Endothelial cell of umbilical vein (primary cell): ENCODE measurements around the gene MPIG6B. TPM values are rescaled to one million over a fixed set of nuclear protein-coding genes. Genes with fewer than 3 reads are reported as not detected.

Source experiments
- BruUV-seq: library from RNA; stranded (reverse); fragments of 400-500 nt; replicated peaks from 2 replicates; lab custom pipeline; 2021; lab: Mats Ljungman, UMichigan
- CTCF ChIA-PET: fragments of 300-600, 350-600 bp; sonication (Branson Sonifier 250); formaldehyde crosslinking; loops from one replicate; lab custom pipeline; 2021; ENCODE audit warnings: antibody characterized with exemption, inconsistent platforms; lab: Charles Lee
- POLR2A ChIA-PET: fragments of 300-600, 350-600 bp; sonication (Branson Sonifier 250); formaldehyde crosslinking; loops from one replicate; lab custom pipeline; 2021; ENCODE audit warnings: antibody characterized with exemption, inconsistent platforms; lab: Charles Lee
- DNase-seq: peaks from one replicate; pipeline ENCODE4 v3.0.0-alpha.2; 2011; ENCODE audit warnings: low read depth, low spot score
- FAIRE-seq: peaks from 2 replicates; lab custom pipeline; 2011; peaks lifted over from hg19 to GRCh38; lab: Jason Lieb, UNC
- H2AFZ ChIP-seq: 2 replicates; pipeline ENCODE4 v1.6.0; 2012; ENCODE audit warnings: low read depth, low read length, control low read depth, inconsistent platforms
- H3K27ac ChIP-seq: 2 replicates; pipeline ENCODE4 v1.5.1; 2011; ENCODE audit warnings: low read depth, mild to moderate bottlenecking, control low read depth, low read length, moderate library complexity; ENCODE audit not compliant: insufficient read depth
- H3K27me3 ChIP-seq, 2 experiments: 2 replicates each; pipeline versions ENCODE4 v1.6.0 to v1.6.1; 2011; ENCODE audit warnings: low read length in 2 of 2, mixed read lengths in 1 of 2; ENCODE audit not compliant: control insufficient read depth in 2 of 2, insufficient read depth in 2 of 2
- H3K36me3 ChIP-seq, 2 experiments: 2 replicates in 1 of 2; 3 replicates in 1 of 2; pipeline ENCODE4 v1.5.1; 2011; ENCODE audit warnings: low read length in 2 of 2, mild to moderate bottlenecking in 1 of 2, moderate library complexity in 1 of 2; ENCODE audit not compliant: control insufficient read depth in 2 of 2, insufficient read depth in 2 of 2; ENCODE audit errors: extremely low read depth in 1 of 2
- H3K4me1 ChIP-seq: 3 replicates; pipeline ENCODE4 v1.5.1; 2011; ENCODE audit warnings: mild to moderate bottlenecking, low read length; ENCODE audit not compliant: control insufficient read depth, insufficient read depth; ENCODE audit errors: extremely low read depth
- H3K4me2 ChIP-seq: 2 replicates; pipeline ENCODE4 v1.6.1; 2011; ENCODE audit warnings: low read length, control low read depth, mixed read lengths; ENCODE audit not compliant: insufficient read depth
- H3K4me3 ChIP-seq, 3 experiments: fragments of 200-600 bp in 1 of 3; sonication (generic), shearing (Covaris generic) in 1 of 3; replicated peaks in 1 of 3; 2 replicates each; pipeline ENCODE4 v1.5.1; 2011 to 2016; ENCODE audit warnings: control low read depth in 3 of 3, low read length in 3 of 3, mild to moderate bottlenecking in 2 of 3, inconsistent platforms in 1 of 3, low read depth in 1 of 3, moderate library complexity in 1 of 3; ENCODE audit not compliant: insufficient read depth in 1 of 3
- H3K79me2 ChIP-seq: 2 replicates; pipeline ENCODE4 v1.6.0; 2012; ENCODE audit warnings: low read length, inconsistent platforms; ENCODE audit not compliant: control insufficient read depth, insufficient read depth
- H3K9ac ChIP-seq: replicated peaks from 2 replicates; pipeline ENCODE3; 2011; ENCODE audit warnings: low read length, control low read depth; ENCODE audit not compliant: insufficient read depth; ENCODE audit errors: extremely low read depth
- H3K9me1 ChIP-seq: replicated peaks from 3 replicates; pipeline ENCODE4 v1.6.0; 2011; ENCODE audit warnings: mild to moderate bottlenecking, low read length; ENCODE audit not compliant: control insufficient read depth, insufficient read depth; ENCODE audit errors: extremely low read depth
- H3K9me3 ChIP-seq: replicated peaks from 2 replicates; pipeline ENCODE4 v1.5.1; 2012; ENCODE audit warnings: low read length, inconsistent platforms; ENCODE audit not compliant: control insufficient read depth, insufficient read depth
- H4K20me1 ChIP-seq: replicated peaks from 2 replicates; pipeline ENCODE3; 2011; ENCODE audit warnings: mild to moderate bottlenecking, low read length; ENCODE audit not compliant: control insufficient read depth, insufficient read depth; ENCODE audit errors: extremely low read depth
- CTCF ChIP-seq, 2 donors: IDR thresholded peaks; 1 replicate in 1 of 2; 2 replicates in 1 of 2; pipeline ENCODE4 v1.5.1; 2011; ENCODE audit warnings: low read length in 2 of 2, mild to moderate bottlenecking in 2 of 2, moderate library complexity in 2 of 2, control low read depth in 1 of 2, inconsistent platforms in 1 of 2, low read depth in 1 of 2; ENCODE audit not compliant: insufficient read depth in 1 of 2; ENCODE audit errors: extremely low read depth in 1 of 2
- FOS ChIP-seq: IDR thresholded peaks from 2 replicates; pipeline ENCODE4 v1.6.1; 2011; ENCODE audit warnings: mild to moderate bottlenecking, low read length, moderate library complexity, borderline replicate concordance; ENCODE audit not compliant: insufficient read depth
- GATA2 ChIP-seq: IDR thresholded peaks from 2 replicates; pipeline ENCODE4 v1.7.0; 2011; ENCODE audit warnings: low read depth, mild to moderate bottlenecking, moderate library complexity, mixed read lengths, low read length; ENCODE audit not compliant: insufficient read length, insufficient read depth
- JUN ChIP-seq: IDR thresholded peaks from 2 replicates; pipeline ENCODE4 v1.6.1; 2011; ENCODE audit warnings: borderline replicate concordance, low read depth; ENCODE audit not compliant: insufficient read length, insufficient read depth
- MYC ChIP-seq: IDR thresholded peaks from one replicate; pipeline ENCODE4 v1.6.1; 2011; ENCODE audit warnings: mild to moderate bottlenecking, low read depth, low read length
- POLR2AphosphoS5 ChIP-seq: IDR thresholded peaks from 2 replicates; pipeline ENCODE4 v1.6.1; 2012; ENCODE audit warnings: low read depth, mild to moderate bottlenecking, control low read depth, low read length, moderate library complexity; ENCODE audit not compliant: insufficient read depth
- dilution Hi-C: fragments of 300-500 bp; cut with MboI; formaldehyde crosslinking; loops from one replicate; pipeline ENCODE4 v1.15.0; 2019; ENCODE audit warnings: low sequenced_read_pairs; ENCODE audit not compliant: extremely low pct_ligation_motif_present
- intact Hi-C: fragments of 100-400 bp; cut with micrococcal nuclease; formaldehyde crosslinking; loops from one replicate; pipeline ENCODE4 v1.10.0; 2022
- polyA plus RNA-seq, 4 experiments: library from polyadenylated mRNA; depleted of rRNA in 3 of 4; stranded (reverse) in 3 of 4; unstranded in 1 of 4; fragments of >200 nt; gene quantifications; 2 replicates each; pipeline versions ENCODE4 v1.2.1 to v1.2.3, GENCODE V29; 2011 to 2012; ENCODE audit warnings: missing spikeins in 1 of 4
- total RNA-seq: library from RNA; stranded (reverse); gene quantifications from 2 replicates; pipeline ENCODE4 v1.2.3, GENCODE V29; 2021

Gene MPIG6B
- total and polyA plus RNA-seq, 2 donors (not counting 3 experiments of a cell fraction or from before 2014, with no cell fraction given) = not detected

GRCh38 chr6:31719001-31719400 lies 4.2 kb upstream of the MPIG6B start:
- no peak overlapping the region for H3K27ac ChIP-seq
- no peaks in the 10 kb centered on the region for H3K4me1 ChIP-seq
- no peaks in the 10 kb centered on the region for H3K9me3 ChIP-seq
- intact Hi-C loops = no loop called here
- no peak overlapping the region for H2AFZ ChIP-seq
- H3K4me3 ChIP-seq = no peak overlapping the region
- dilution Hi-C loops = no loop called here
- ChIA-PET POLR2A (no interaction called here), CTCF (no interaction called here)
- H3K9ac ChIP-seq = no peak overlapping the region
- no peaks in the 10 kb centered on the region for H4K20me1 ChIP-seq
- DNase-seq (no peak), FAIRE-seq (no peak)
- no peaks in the 10 kb centered on the region for H3K36me3 ChIP-seq
- H3K9me1 ChIP-seq = no peaks in the 10 kb centered on the region
- TF ChIP-seq JUN (no peak), POLR2AphosphoS5 (no peak), FOS (no peak), MYC (no peak), GATA2 (no peak), CTCF (IDR thresholded peaks at IDR 0.05; ENCODE audit: extremely low read depth in 1 of 2, insufficient read depth in 1 of 2, low read depth in 1 of 2, low read length in 2 of 2) (no peak)
- no peak overlapping the region for H3K4me2 ChIP-seq
- no TSS peak for BruUV-seq
- no peaks in the 10 kb centered on the region for H3K79me2 ChIP-seq
- peaks cover 0 to 2% of the 10 kb centered on the region in 2 experiments for H3K27me3 ChIP-seq
